Measurements from ENCODE around the gene MPP4.

Gene MPP4

DNA sequence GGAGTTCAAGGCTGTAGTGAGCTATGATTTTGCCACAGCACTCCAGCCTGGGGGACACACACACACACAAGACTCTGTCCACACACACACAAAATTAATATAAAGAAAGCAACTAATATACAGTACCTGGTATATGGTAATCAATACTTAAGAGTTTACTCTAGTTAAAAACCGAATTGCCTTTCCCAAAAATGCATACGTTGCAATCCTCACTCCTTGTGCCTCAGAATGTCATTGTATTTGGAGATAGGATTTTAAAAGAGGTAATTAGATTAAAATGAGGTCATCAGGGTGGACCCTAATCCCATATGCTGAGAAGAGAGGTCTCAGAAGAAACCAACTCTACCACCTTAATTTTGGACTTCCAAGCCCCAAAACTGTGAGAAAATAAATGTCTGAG lies 90.9 kb downstream of the MPP4 start:
- Histone ChIP-seq H3K9me3 (ENCODE audit: severe bottlenecking) (no peaks in the 10 kb centered on the region), H3K36me3 (no peaks in the 10 kb centered on the region), H3K27me3 (ENCODE audit: insufficient read depth, low read depth, severe bottlenecking) (no peaks in the 10 kb centered on the region), H3K4me3 (ENCODE audit: low read depth, low read length) (no peak overlapping the region), H3K27ac (no peak overlapping the region)
- no peak for TF ChIP-seq CTCF (IDR thresholded peaks at IDR 0.05; ENCODE audit: low read depth, low read length)
- no peak for DNase-seq

- no peaks in the 10 kb centered on the region for H3K27me3 ChIP-seq (ENCODE audit: insufficient read depth, low read depth, severe bottlenecking)
- H3K4me3 ChIP-seq (ENCODE audit: low read depth, low read length), result no peak overlapping the region
- no peak for TF ChIP-seq CTCF (IDR thresholded peaks at IDR 0.05; ENCODE audit: low read depth, low read length)
- H3K9me3 ChIP-seq (ENCODE audit: severe bottlenecking), result peaks cover 2% of the 10 kb centered on the region
- DNase-seq, result no peak
- H3K36me3 ChIP-seq, result no peaks in the 10 kb centered on the region
- no peak overlapping the region for H3K27ac ChIP-seq
These were observed 97.5 kb downstream of the MPP4 start for GRCh38 chr2:201600906-201601305.

- TF ChIP-seq CTCF (IDR thresholded peaks at IDR 0.05; ENCODE audit: low read depth, low read length), result no peak
- Histone ChIP-seq H3K9me3 (ENCODE audit: severe bottlenecking) (peaks cover 3% of the 10 kb centered on the region), H3K36me3 (no peaks in the 10 kb centered on the region), H3K27ac (no peak overlapping the region), H3K4me3 (ENCODE audit: low read depth, low read length) (no peak overlapping the region), H3K27me3 (ENCODE audit: insufficient read depth, low read depth, severe bottlenecking) (no peaks in the 10 kb centered on the region)
- no peak for DNase-seq
These were observed 101.0 kb downstream of the MPP4 start for GRCh38 chr2:201597397-201597796.
